GM18909 (cell line): Measurements from ENCODE around the gene SIX4.

ENCODE experiments used
- ATAC-seq: cut with Tn5 transposase; IDR thresholded peaks from one replicate; pipeline ENCODE4 v1.9.1; 2021; ENCODE audit warnings: mild to moderate bottlenecking; ENCODE audit not compliant: unreplicated experiment, poor library complexity

SIX4 gene

DNA sequence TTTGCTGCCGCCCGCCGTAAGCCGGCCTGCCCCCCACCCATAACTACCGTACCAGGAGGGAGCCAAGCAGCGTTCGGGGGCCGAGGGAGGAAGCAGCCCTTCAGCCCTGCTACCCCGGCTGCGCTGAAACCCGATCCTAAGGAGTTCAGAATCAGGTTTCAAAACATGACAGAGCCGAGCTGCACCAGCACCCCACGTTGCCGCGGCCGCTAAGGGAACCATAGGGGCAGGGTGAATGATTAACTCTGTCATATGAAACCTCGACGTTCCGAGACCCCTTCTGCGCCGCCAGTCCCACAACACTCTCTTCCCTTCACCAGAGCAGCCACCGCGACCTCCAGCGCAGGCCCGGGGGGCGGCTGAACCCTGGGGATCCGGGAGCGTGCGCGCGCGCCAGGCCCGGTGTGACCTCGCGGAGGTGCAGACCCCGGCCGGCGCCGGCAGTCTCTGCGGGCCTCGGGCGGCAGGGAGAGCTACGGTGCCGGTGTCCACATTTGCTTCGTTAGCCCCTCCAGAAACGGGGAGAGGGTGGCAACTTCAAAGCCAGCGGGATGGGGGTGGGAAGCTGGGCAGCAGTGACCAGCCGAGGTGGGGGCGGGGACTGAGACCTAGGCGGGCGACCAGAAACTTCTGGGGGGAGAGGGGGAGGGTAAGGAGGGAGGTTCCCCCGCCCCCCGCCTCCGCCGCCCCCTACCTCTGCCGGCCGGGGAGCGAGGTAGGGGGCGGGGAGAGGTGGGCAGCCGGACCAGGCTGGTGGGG, 1.6 kb downstream of the SIX4 start:
- peak; percentile 49 for ATAC-seq

DNA sequence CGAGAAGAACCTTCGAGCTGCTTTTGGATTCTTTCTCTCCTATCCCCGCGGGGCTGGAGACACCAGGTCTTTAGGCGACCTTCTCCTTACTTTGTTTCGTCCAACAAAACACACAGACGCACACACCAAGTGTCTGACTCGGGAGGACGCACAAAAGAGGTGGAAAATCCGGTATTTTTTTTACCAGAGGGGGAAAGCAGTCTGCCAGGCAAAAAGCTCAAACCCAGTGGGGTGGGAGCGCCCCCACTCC, 2.1 kb downstream of the SIX4 start:
- ATAC-seq: no peak

DNA sequence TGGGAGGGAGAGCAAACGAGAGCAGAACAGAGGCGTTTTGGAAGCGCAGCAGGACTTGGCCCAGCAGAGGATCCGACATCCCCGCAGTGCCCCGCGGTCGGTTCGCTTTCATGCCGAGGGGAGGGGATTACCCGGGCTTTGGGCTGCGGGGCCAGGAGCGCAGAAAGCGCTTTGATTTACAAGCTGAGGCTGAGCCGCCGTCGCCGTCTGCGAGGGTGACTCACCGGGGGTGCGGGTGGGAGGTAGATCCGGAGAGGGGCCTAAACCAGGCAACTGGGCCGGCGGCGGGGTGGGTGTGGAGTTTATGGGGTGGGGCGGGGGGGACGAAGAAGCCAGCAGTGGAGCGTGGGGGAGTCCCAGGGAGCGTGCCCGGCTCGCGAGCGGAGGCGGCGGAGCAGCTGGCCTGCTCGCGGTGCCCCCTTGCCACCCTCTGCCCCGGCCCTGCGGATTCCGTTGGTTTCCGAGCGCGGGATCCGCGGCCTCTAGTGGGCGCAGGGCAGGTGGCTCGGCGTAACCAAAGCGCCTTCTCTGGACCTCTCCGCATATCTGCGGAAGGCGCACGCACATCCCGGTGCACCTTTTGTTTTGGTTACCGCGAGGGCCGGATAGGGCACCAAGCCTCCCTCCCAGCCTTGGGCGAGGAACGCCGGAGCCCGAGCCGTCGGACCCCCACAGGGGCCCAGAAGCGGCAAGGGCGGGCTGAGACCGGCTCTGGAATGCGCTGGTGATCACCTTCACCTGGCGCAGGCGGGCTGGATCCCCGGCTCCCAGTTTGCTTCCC, 2.6 kb downstream of the SIX4 start:
- ATAC-seq: peak; percentile 42

DNA sequence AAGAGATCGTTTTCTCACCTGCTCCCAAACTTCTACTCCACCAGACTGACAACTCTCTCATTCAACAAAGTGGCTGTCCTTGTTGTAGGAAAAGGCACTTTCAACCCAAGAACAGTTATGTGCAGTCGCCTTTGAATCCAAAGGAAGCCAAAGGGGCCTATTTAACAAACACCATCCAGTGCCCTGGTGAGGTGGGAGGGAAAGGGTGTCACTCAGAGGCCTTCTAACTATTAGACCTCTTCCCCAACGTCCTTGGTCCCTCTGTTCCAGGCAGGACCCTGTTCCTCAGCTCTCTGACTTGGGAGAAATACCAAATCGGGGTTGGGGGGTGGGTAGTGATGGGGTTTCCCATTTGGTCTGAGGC, 3.2 kb downstream of the SIX4 start:
- no peak for ATAC-seq

DNA sequence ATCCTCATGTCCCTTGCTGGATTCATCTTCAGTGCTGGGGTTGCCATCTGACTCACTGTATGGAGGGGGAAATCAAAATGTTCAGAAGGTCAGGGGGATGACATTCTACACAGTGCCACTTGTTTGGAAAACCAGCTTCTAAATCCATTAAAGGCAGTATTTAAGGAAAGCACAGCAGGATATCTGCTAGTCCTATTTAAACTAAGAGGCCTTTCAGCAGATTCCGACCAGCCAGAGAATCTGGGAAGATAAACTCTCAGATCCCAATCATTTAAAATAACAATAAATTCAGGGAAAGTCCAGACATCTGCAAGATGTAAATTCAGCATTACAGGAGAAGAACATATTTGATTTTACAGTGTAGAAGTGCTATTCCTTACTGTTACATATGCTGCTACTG, 3.8 kb downstream of the SIX4 start:
- no peak for ATAC-seq

DNA sequence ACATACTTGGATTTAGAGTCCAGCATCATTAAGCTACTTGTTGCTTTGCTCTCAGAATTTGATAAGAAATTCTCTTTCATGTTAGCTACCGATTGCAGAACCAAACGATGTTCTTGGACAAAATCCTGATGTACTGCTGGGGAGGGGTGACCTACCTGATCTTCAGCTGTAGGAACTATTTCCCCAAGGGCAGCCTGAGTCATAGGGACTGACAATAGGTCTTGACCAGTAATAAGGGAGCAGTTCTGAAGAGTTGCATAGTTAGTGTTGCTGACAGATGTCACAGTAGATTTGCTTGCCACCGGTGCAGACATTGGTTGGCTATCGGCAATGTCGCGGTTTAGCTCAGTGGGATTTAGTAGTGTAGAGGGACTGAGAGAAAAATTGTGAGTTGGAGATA, 10.6 kb downstream of the SIX4 start:
- no peak for ATAC-seq

DNA sequence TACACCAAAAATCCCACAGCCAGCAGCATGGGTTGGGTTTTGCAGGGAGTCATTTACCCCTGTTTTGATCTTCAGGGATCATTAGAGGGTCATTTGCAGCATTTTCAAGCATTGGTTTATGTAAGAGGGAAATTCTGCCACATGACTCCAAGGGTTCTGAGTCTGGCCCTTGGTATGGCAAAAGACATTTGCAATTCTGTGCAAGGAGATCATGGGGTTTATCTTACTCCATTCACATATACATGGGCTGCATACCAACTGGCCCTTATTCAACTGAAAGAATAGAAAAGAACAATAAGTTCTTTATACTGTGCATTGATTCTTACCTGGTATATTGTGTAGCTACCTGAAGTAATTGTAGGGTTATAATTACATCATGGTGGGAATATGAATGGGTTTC, 13.7 kb downstream of the SIX4 start:
- no peak for ATAC-seq

DNA sequence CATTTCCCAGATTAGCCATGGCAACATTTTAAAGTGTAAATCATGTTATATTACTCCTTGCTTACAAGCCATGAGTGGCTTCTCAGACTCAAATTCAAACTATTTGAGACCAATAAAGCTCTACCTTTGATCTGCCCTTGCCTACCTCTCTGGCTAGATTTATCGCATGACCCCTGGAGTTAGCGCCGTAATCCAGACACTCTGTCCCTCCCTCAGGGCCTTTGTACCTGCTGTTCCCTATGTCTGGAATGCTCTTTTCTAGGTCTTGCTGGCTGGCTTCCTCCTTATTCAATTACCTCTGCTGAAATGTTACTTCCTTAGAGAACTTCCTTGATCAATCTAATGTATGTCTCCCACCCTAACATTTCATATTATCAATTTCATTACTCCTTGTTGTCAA, 16.3 kb downstream of the SIX4 start:
- no peak for ATAC-seq

DNA sequence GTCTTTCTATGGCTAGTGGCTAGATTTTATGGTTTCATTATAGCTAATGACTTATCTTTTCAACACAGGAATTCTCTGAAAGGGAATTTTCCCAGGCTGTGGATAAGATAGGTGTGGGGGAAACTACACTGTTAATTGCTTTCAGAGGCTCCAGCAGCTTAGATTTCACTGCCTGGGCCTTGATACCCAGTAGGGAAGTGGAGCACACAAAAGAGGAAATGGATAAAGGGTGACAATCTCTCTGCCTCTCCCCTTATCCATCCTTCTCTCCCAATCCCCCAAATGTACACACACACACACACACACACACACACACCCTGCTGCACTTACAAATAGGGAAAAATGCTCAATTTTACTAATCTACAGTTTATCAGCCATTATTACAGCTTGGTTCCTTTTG, 19.1 kb downstream of the SIX4 start:
- ATAC-seq: no peak

DNA sequence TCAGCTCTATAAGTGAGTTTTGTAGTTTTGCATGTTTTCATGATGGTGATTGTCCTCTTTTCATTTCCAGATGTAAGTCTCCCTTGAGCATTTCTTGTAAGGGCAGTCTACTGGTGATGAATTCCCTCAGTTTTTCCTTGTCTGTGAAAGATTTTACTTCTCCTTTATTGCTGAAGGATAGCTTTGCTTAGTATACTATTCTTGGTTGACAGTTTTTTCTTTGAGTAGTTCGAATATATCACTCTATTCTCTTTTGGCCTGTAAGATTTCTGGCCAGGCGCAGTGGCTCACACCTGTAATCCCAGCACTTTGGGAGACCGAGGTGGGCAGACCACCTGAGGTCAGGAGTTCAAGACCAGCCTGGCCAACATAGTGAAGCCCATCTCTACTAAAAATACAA, 23.6 kb downstream of the SIX4 start:
- no peak for ATAC-seq

DNA sequence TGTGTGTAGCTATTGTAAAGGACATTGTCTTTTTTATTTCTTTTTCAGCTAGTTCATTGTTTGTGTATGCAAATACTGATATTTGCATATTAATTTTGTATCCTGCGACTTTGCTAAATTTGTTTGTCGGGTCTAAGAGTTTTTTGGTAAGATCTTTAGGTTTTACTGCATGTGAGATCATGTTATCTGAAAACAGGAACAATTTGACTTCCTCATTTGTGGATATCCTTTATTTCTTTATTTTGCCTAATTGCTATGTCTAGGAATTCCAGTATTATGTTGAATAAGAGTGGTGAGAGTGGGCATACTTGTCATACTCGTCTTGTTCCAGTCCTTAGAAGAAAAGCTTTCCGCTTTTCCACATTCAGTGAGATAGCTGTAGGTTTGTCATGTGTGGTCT, 28.8 kb downstream of the SIX4 start:
- no peak for ATAC-seq

DNA sequence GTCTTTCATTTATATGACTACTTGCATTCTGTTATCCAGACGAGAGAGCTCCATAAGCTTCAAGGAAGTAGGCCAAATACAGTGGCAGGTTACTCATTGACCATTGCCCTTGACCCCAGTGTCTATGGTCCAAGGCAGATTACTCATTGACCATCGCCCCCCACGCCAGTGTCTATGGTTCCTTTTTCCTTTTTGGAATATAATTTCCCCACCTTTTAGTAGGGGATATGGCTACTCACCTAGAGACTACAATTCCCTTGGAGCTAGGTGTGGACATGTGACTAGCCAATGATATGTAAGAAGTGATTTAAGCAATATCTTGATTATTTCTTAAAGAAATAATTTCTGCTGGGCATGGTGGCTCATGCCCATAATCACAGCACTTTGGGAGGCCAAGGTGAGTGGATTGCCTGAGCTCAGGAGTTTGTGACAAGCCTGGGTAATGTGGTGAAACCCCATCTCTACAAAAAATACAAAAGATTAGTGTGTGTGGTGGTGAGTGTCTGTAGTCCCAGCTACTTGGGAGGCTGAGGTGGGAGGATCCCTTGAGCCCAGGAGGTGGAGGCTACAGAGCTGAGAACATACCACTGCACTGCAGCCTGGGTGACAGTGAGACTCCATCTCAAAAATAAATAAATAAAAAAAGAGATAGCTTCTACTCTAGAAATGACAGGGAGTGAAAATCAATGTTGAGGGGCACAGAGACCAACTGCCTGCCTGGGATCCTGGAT, 32.6 kb downstream of the SIX4 start:
- no peak for ATAC-seq

DNA sequence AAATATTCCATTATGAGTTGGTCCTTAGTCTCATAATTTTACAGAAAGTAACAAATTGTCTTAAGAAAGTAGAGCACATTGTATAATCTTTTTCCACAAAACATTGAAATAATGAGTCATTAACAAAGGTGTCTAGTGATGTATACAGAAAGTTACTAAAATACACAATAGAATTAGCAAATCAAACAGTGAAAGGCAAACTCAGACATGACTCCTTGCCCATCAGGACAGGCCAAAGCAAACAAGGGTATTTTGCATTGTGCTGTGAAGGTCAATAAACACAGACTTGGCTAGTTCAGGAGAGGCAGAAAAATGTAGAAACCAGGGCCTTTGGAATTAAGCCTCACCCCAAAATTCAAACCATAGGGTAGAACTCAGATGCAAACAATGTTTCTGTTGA, 37.3 kb downstream of the SIX4 start:
- no peak for ATAC-seq

DNA sequence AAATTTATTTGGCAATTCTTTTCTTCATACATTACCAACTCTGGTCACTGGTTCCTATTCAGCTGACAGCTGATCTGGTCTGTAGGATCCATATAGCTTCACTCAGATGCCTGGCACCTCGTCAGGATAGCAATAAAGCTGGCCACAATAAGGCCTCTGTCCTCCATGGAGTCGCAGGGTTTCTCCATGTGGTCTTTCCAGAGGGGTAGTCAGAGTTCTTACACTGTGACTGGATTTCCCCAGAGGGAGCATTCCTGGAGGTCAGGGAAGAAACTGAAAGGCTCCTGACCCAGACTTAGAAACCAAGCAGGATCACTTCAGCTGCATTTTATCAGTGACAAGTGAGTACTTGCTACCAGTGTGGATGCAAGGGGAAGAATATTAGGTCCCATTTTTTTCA, 39.9 kb downstream of the SIX4 start:
- no peak for ATAC-seq

DNA sequence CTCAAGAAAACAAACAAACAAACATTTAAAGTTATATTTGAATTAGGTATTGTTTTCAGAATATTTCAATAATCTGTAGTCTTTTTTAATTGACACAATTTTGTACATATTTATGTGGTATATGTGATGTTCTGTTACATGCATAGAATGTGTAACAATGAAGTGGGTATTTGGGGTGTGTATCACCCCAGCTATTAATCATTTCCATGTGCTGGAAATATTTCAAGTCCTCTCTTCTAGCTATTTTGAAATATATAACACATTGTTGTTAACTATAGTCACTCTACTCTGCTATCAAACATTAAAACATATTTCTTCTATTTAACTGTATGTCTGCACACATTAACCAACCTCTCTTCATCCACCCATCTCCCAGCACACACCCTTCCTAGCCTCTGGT, 42.9 kb downstream of the SIX4 start:
- ATAC-seq: no peak

DNA sequence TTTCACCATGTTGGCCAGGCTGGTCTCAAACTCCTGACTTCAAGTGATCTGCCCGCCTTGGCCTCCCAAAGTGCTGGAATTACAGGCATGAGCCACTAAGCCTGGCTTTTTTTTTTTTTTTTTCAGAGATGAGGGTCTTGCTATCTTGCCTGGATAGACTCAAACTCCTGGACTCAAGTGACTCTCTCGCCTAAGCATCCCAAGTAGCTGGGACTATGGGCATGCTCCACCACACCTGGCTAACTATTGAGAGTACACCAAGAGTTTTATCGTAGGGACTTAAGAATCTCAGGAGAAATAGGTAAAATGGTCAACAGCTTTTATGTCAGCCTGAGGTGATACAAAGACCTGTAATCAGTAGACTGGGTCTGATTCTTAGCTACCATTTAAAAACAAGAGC, 43.6 kb downstream of the SIX4 start:
- no peak for ATAC-seq

DNA sequence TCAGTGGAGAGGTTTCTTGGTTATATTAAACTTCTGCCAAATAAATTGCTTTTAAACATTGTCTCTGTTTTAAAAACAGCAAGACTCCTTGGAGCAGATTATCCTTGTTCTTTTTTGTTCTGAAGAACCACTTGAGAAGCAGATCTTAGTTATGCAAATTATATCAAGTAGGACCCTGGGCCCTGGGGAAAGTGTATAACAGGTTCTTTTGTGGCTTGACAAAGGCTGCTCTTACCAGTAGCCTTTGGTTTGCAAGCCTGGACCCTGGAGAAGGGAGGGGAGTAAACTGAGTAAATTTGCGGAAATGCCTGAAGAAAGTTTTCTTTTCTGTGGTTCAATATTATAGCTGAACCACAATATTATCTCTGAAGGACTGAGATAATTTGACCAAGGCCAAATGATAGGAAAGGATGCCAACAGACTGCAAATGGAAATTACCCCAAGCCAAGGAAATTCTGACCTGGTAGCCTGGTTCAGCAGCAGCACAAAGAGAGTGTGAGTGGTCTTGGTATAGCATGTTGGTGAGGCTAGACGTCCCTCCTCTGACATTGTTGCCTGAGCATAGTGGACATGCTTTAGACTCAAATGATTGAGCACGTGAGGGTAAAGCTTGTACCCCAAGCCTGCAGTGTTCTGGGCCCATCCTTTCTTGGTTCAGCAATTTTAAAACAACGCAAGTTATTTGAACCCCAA, 44.4 kb downstream of the SIX4 start:
- no peak for ATAC-seq

DNA sequence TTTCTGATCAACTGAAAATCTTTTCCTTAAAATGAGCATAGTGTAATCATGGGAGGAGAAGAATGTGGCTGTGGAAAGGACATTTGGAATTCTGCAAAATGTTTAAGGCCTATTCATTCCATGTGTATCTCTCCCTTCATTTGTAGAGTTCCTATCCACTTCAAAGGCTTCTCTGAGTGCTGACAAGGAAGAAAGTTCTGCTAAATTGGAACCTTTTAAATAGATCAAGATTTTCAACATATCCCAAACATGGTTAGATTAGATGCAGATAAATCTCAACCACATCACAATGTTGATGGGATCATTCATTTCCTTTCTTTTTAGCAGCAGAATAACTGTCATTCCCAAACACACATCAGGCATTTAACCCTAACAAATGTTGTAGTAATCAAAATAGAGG, 46.5 kb downstream of the SIX4 start:
- no peak for ATAC-seq

DNA sequence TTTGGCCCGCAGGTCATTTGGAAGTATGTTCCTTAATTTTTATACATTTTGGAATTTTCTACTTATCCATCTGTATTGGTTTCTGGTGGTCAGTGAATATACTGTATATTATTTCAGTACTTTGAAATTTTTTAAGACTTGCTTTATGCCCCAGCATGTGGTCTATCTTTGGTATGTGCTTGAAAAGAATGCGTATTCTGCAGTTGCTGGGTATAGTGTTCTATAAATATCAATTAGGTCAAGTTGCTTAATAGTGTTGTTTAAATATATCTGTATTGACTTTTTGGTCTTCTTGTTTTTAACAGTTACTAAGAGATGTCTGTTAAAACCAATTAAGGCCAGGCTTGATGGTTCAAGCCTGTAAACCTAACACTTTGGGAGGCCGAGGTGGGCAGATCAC, 53.2 kb downstream of the SIX4 start:
- ATAC-seq: no peak

DNA sequence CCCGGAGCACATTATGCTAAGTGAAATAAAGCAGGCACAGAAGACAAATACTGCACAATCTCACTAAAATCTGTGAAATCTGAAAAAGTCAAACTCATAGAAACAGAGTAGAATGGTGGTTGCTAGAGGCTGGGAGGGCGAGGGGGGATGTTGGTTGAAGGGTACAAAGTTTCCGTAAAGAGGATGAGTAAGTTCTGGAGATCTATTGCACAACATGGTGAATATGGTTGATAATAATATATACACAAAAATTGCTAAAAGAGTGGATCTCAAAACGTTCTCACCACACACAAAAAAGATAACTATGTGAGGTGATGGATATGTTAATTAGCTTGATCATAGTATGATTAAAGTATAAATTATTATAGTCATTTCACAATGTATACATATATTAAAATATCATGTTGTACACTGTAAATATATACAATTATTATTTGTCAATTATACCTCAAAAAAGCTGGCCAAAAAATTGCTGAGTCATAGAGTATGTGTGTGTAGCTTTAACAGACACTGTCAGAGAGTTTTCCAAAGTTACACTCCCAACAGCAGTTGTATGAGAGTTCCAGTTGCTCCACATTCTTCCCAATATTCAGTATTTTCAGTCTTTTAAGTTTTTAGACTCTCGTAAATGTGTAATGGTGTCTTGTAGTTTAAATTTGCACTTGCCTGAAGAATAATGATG, 55.6 kb downstream of the SIX4 start:
- ATAC-seq: no peak

DNA sequence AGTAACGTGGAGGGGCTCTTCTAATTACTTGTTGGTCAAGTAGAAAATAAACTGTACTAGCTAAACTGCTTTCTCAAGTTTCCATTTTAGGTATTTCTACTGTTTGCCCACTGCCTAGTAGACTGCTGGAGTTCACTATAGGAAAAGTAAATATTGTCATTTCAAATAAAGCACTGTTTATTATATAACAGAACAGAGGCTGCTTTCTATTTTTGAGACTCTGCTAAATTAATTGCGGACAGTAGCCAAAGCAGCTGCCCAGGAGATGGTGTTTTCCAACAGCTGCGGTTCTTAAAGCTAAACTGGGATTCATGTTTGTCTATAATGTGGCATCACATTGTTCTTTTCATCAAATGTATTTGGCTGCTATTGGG, 59.0 kb downstream of the SIX4 start:
- no peak for ATAC-seq
